Gastroesophageal sphincter (tissue), 3 donors: ENCODE measurements around the gene LRP1B.

Experiments
- EP300 ChIP-seq: sonication (generic); formaldehyde crosslinking; IDR thresholded peaks from one replicate; pipeline ENCODE4 v1.6.1; 2017; ENCODE audit warnings: antibody characterized with exemption, mild to moderate bottlenecking
- POLR2A ChIP-seq, 2 donors: fragments of 450-650 bp; IDR thresholded peaks; one replicate each; pipeline ENCODE4 v1.6.1; 2017; ENCODE audit warnings: antibody characterized with exemption in 2 of 2, mild to moderate bottlenecking in 2 of 2, moderate library complexity in 1 of 2
- POLR2AphosphoS5 ChIP-seq: sonication (generic); formaldehyde crosslinking; IDR thresholded peaks from one replicate; pipeline ENCODE4 v1.6.1; 2017; ENCODE audit warnings: antibody characterized with exemption
- TF ChIP-seq, protein P1 (sequence below), 4 experiments: fragments of 200-600 bp in 2 of 4; fragments of 450-650 bp in 2 of 4; sonication (generic) in 1 of 4; IDR thresholded peaks; one replicate each; pipeline ENCODE4 v1.5.1; 2017 to 2019; ENCODE audit warnings: antibody characterized with exemption in 4 of 4, mild to moderate bottlenecking in 2 of 4, moderate library complexity in 2 of 4

DNA sequence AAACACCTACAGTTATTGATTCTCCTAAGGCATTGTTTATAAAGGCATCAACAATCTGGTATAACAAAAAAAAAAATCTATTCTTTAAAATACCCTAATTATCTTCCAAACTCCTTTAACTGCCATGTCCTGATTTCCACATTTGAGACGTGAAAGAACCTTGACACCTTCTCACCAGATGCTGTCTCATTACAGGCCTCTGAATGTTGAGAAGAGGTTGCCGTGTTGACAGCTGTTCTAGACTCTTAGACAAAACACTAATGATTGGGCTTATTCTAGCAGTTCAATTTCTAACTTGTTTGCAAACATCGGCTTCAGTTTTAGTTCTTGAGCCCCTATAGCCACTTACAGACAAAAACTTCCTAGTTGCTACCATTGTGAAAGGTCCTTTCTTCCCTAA, 988.8 kb downstream of the LRP1B start:
- TF ChIP-seq, protein P1, sequence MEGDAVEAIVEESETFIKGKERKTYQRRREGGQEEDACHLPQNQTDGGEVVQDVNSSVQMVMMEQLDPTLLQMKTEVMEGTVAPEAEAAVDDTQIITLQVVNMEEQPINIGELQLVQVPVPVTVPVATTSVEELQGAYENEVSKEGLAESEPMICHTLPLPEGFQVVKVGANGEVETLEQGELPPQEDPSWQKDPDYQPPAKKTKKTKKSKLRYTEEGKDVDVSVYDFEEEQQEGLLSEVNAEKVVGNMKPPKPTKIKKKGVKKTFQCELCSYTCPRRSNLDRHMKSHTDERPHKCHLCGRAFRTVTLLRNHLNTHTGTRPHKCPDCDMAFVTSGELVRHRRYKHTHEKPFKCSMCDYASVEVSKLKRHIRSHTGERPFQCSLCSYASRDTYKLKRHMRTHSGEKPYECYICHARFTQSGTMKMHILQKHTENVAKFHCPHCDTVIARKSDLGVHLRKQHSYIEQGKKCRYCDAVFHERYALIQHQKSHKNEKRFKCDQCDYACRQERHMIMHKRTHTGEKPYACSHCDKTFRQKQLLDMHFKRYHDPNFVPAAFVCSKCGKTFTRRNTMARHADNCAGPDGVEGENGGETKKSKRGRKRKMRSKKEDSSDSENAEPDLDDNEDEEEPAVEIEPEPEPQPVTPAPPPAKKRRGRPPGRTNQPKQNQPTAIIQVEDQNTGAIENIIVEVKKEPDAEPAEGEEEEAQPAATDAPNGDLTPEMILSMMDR (IDR thresholded peaks at IDR 0.05), result no peak
- TF ChIP-seq POLR2AphosphoS5 (no peak), POLR2A (IDR thresholded peaks at IDR 0.05) (no peak), EP300 (no peak)
